ENCODE data around the gene NEGR1.

- no peak for TF ChIP-seq CTCF (conservative IDR thresholded peaks at IDR 0.05; ENCODE audit: low read length)
- no peak for TF ChIP-seq EZH2phosphoT487 (IDR thresholded peaks at IDR 0.05; ENCODE audit: borderline replicate concordance)
Measured at GRCh38 chr1:71465093-71465492, 817.2 kb downstream of the NEGR1 start.

All from Loucy (cell line).